ENCODE results near the gene CSGALNACT2.

DNA sequence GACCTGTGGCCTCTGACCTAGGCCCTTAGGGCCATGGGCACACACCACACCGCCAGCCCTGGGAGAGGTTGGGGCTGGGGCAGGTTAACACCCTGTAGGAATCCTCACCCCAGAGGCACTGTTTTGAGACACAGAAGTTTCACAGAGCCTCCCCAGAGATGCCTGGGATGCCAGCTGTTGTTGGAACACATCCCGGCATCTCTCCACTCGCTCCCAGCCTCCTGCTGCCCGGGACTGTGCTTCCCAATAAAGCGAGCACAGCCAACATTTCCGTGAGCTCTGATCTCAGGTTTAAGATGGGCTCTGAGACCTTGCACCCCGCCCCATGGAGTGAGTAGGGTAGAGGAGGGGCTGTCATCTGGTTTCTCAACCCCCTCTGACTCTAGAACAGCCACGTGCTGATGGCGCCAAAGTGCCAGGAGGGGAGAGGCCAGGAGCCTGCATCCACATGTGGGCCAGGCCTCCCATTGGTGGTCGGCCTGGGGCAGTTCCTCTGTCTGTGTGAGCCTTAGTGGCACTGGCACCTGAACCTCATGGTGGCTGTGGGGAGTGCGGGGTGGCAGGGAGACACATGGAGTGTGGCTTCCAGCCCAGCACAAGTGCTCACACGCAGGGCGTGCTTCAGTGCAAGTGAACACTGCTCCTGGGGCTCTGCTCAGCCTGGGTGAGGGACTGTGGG, 73.9 kb downstream of the CSGALNACT2 start:
- TF ChIP-seq, protein P1, sequence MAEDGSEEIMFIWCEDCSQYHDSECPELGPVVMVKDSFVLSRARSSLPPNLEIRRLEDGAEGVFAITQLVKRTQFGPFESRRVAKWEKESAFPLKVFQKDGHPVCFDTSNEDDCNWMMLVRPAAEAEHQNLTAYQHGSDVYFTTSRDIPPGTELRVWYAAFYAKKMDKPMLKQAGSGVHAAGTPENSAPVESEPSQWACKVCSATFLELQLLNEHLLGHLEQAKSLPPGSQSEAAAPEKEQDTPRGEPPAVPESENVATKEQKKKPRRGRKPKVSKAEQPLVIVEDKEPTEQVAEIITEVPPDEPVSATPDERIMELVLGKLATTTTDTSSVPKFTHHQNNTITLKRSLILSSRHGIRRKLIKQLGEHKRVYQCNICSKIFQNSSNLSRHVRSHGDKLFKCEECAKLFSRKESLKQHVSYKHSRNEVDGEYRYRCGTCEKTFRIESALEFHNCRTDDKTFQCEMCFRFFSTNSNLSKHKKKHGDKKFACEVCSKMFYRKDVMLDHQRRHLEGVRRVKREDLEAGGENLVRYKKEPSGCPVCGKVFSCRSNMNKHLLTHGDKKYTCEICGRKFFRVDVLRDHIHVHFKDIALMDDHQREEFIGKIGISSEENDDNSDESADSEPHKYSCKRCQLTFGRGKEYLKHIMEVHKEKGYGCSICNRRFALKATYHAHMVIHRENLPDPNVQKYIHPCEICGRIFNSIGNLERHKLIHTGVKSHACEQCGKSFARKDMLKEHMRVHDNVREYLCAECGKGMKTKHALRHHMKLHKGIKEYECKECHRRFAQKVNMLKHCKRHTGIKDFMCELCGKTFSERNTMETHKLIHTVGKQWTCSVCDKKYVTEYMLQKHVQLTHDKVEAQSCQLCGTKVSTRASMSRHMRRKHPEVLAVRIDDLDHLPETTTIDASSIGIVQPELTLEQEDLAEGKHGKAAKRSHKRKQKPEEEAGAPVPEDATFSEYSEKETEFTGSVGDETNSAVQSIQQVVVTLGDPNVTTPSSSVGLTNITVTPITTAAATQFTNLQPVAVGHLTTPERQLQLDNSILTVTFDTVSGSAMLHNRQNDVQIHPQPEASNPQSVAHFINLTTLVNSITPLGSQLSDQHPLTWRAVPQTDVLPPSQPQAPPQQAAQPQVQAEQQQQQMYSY (CRISPR knock-in tag; IDR thresholded peaks at IDR 0.05), result no peak
- TF ChIP-seq CAMTA2 (CRISPR knock-in tag; IDR thresholded peaks at IDR 0.05; ENCODE audit: borderline replicate concordance), result no peak
- no peak for TF ChIP-seq POLR2AphosphoS5 (IDR thresholded peaks at IDR 0.05; ENCODE audit: low read depth, low read length)
- TF ChIP-seq TP53 (CRISPR knock-in tag; conservative IDR thresholded peaks at IDR 0.05), result no peak
- TF ChIP-seq ADNP (CRISPR knock-in tag; IDR thresholded peaks at IDR 0.05), result no peak
- no peak for TF ChIP-seq ZNF768 (CRISPR knock-in tag; IDR thresholded peaks at IDR 0.05)
- no peak for TF ChIP-seq SSRP1 (CRISPR knock-in tag; IDR thresholded peaks at IDR 0.05)
- no peak for TF ChIP-seq TAF1 (CRISPR knock-in tag; IDR thresholded peaks at IDR 0.05)

Data from HepG2 (cell line).